Measurements from ENCODE around the gene C5orf63. TPM values are rescaled to one million over a fixed set of nuclear protein-coding genes. Genes with fewer than 3 reads are reported as not detected.

C5orf63 gene
- total and polyA plus RNA-seq, 8 donors = 7.4 to 19.2 (median 13.9) TPM

DNA sequence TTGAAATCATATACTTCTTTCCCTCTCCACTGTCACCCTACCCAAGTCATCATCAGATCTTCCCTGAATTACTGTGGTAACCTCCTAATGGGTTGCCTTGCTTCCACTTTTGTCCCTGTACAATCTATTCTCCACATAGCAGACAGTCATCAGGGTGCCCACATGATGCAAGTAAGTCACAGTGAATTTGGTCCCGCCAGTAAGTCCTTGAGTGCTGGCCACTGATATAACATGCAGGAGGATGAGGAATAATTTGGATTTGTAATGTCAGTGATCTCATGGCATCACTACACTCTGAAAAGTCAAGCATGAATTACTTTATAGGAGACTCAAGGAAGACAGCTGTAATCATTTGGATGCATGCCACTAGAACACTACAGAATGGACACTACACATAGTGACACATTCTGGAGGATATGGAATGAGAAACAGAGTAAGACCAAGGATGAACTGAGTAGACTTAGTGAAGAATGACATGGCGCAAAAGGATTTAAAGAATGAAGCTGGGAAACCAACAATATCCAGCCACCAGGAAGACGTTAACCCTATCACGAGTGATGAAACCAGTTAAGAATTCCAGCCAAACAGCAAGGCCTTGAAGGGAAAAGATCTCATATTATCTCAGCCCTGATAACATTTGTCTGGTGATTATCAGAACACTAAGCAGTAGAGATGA lies 71.5 kb downstream of the C5orf63 start:
- intact Hi-C loops (cut with DNase I) = no loop called here
- no peak overlapping the region for H3K27ac ChIP-seq
- H3K4me1 ChIP-seq = no peaks in the 10 kb centered on the region
- DNase-seq (peak in 1 of 4 donors; percentile 4), ATAC-seq (no peak)
- no peaks in the 10 kb centered on the region for H3K27me3 ChIP-seq
- no peak overlapping the region for H3K4me3 ChIP-seq
- TF ChIP-seq, protein P1, sequence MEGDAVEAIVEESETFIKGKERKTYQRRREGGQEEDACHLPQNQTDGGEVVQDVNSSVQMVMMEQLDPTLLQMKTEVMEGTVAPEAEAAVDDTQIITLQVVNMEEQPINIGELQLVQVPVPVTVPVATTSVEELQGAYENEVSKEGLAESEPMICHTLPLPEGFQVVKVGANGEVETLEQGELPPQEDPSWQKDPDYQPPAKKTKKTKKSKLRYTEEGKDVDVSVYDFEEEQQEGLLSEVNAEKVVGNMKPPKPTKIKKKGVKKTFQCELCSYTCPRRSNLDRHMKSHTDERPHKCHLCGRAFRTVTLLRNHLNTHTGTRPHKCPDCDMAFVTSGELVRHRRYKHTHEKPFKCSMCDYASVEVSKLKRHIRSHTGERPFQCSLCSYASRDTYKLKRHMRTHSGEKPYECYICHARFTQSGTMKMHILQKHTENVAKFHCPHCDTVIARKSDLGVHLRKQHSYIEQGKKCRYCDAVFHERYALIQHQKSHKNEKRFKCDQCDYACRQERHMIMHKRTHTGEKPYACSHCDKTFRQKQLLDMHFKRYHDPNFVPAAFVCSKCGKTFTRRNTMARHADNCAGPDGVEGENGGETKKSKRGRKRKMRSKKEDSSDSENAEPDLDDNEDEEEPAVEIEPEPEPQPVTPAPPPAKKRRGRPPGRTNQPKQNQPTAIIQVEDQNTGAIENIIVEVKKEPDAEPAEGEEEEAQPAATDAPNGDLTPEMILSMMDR (IDR thresholded peaks at IDR 0.05) = no peak
- no peaks in the 10 kb centered on the region for H3K9me3 ChIP-seq
- H3K36me3 ChIP-seq = no peaks in the 10 kb centered on the region

Other genes with a start within 250 kb of the C5orf63 start
- 1 to 10 TPM; 3.4 to 8.7 TPM for gene MARCHF3, start 42.9 kb downstream of the C5orf63 start, total RNA-seq
- gene MARCHF3, start 42.9 kb downstream of the C5orf63 start, polyA plus RNA-seq (ENCODE audit: insufficient read length in 6 of 6) = 1 to 10 TPM; 5.0 to 7.8 (median 5.5) TPM
- under 1 TPM; 0.17 to 0.24 TPM for gene MEGF10, start 217.3 kb upstream of the C5orf63 start, total RNA-seq
- 1 to 10 TPM in 3 of 6 donors, under 1 TPM in 3; 0.61 to 1.7 (median 0.90) TPM for gene MEGF10, start 217.3 kb upstream of the C5orf63 start, polyA plus RNA-seq (ENCODE audit: insufficient read length in 6 of 6)